ENCODE data around the gene NRARP. TPM values are rescaled to one million over a fixed set of nuclear protein-coding genes. Genes with fewer than 3 reads are reported as not detected.
A peak's percentile ranks its signal among the peaks of the same experiment; 100 is the strongest.

Gene NRARP
- total RNA-seq, 1 experiment from 2014 or later, result 22.2 TPM

DNA sequence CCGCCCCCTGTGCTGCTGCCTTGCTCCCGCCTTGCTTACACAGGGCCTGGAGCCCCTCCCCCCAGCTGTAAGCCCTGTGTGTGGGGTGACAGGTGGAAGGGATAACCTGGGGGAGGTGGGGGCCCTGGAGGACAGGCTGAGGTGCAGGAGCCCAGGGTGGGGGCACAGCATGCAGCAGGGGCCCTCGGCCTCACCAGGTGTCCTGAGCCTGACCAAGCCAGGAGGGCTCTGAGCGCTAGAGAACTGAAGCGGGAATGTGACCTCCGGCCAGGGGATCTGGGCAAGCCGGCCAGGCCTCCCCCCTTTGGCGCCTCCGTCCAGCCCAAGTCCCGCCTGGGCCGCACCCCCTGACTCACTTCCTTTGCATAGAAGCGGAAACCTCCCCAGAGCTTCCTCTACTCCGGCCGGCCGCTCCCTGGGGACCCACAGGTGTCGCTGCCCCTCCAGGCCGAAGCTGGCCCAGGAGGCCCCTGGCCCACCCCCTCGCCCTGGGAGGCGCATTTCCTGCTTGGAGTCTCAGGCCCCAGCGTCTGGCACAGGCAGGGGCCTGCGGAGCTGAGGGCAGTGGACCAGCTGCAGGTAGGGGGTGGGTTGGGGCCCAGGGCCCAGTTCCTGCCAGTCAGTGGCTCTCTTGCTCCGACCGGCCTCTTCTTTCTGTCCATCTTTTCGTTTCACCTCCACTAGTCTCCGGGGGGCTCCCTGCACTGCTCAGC lies 24.6 kb downstream of the NRARP start, which contains the start of gene TOR4A:
Gene TOR4A (plus strand): TSS at position 398 of the 713 bp plus-strand sequence. CDS start 964 bp downstream, outside the sequence.
- peak; percentile 86 for ATAC-seq
- Histone ChIP-seq H3K4me2 (ENCODE audit: low read length) (peak within 1 kb of the TSS; percentile 85), H3K79me2 (ENCODE audit: insufficient read depth, low read length) (peaks cover 34% of the 10 kb centered on the region), H3K9me2 (ENCODE audit: insufficient read depth) (no peaks in the 10 kb centered on the region), H4K20me1 (ENCODE audit: insufficient read depth) (no peaks in the 10 kb centered on the region), H3K9me3 (ENCODE audit: control insufficient read depth in 1 of 2, insufficient read depth in 1 of 2, low read depth in 1 of 2, low read length in 2 of 2) (no peaks in the 10 kb centered on the region), H2AFZ (ENCODE audit: low read depth, low read length, poor library complexity, severe bottlenecking) (no peak within 1 kb of the TSS), H3K4me3 (replicated peaks in 1 of 2; ENCODE audit: low read depth in 1 of 2, low read length in 2 of 2) (peak within 1 kb of the TSS; percentile 80 to 90), H3K36me3 (ENCODE audit: control insufficient read depth in 1 of 2, insufficient read depth in 2 of 2, low read length in 2 of 2) (peaks cover 0 to 20% of the 10 kb centered on the region in 2 experiments; a peak in 2 of 4 replicates), H3K27me3 (ENCODE audit: insufficient read depth, low read length) (no peaks in the 10 kb centered on the region), H3K9ac (ENCODE audit: low read length) (peak within 1 kb of the TSS; percentile 84), H3K4me1 (ENCODE audit: control insufficient read depth in 1 of 2, insufficient read depth in 2 of 2, low read length in 2 of 2) (peaks cover 31 to 46% of the 10 kb centered on the region in 2 experiments), H3K27ac (ENCODE audit: low read depth, low read length) (peak within 1 kb of the TSS; percentile 96)
- CTCF ChIA-PET, result interaction anchor here (0.8 to 2.0 kb wide), 3 partner anchors 9 to 24 kb away, joined by 3 to 18 read pairs (median 4); partner anchors contain the start of gene NRARP
- intact Hi-C loops (cut with micrococcal nuclease), result no loop called here
- DNase-seq (ENCODE audit: low read depth, low spot score), result peak; percentile 80
- POLR2A ChIA-PET, result interaction anchor here (0.7 to 1.7 kb wide), 8 partner anchors 10 to 150 kb away, joined by 3 to 14 read pairs (median 4); partner anchors contain the start of genes NELFB, RNF208 and TUBB4B
- BruUV-seq (replicated peaks), result no TSS peak
- RAD21 ChIA-PET (ENCODE audit: low non-redundant PET in 1 of 2, low total read pairs in 2 of 2, uncharacterized antibody in 2 of 2, unreplicated experiment in 2 of 2), result interaction anchor here (0.5 to 1.4 kb wide), 2 partner anchors 9 to 145 kb away, joined by 3 to 6 read pairs; partner anchors contain the start of genes EXD3 (in 1 of the 2) and NOXA1 (in 1 of the 2)
- TF ChIP-seq SP1 (IDR thresholded peaks at IDR 0.05; ENCODE audit: low read depth), result no peak
- TF ChIP-seq EZH2 (IDR thresholded peaks at IDR 0.05), result no peak
- no peak for TF ChIP-seq SIN3A (IDR thresholded peaks at IDR 0.05; ENCODE audit: low read depth)
- no peak for TF ChIP-seq CEBPB (IDR thresholded peaks at IDR 0.05; ENCODE audit: low read depth)
- peak; percentile 9 for TF ChIP-seq YY1 (IDR thresholded peaks at IDR 0.05; ENCODE audit: extremely low read depth, insufficient replicate concordance, low read depth, low read length)
- TF ChIP-seq SRF (IDR thresholded peaks at IDR 0.05; ENCODE audit: low read depth), result no peak
- TF ChIP-seq, protein P1, sequence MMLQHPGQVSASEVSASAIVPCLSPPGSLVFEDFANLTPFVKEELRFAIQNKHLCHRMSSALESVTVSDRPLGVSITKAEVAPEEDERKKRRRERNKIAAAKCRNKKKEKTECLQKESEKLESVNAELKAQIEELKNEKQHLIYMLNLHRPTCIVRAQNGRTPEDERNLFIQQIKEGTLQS (IDR thresholded peaks at IDR 0.05), result no peak
- no peak for TF ChIP-seq ELF1 (IDR thresholded peaks at IDR 0.05; ENCODE audit: borderline replicate concordance, low read depth)
- no peak for TF ChIP-seq CBX3 (IDR thresholded peaks at IDR 0.05; ENCODE audit: low read depth)
- peak; percentile 88 for TF ChIP-seq ZFX (IDR thresholded peaks at IDR 0.05)
- TF ChIP-seq EGR1 (IDR thresholded peaks at IDR 0.05; ENCODE audit: low read depth), result no peak
- TF ChIP-seq, protein P2, sequence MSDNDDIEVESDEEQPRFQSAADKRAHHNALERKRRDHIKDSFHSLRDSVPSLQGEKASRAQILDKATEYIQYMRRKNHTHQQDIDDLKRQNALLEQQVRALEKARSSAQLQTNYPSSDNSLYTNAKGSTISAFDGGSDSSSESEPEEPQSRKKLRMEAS (IDR thresholded peaks at IDR 0.05), result no peak
- no peak for TF ChIP-seq TCF7L2 (IDR thresholded peaks at IDR 0.05; ENCODE audit: borderline replicate concordance, extremely low read depth, insufficient read depth, insufficient read length)
- TF ChIP-seq RAD21 (IDR thresholded peaks at IDR 0.05; ENCODE audit: low read depth), result no peak
- TF ChIP-seq, protein P3, sequence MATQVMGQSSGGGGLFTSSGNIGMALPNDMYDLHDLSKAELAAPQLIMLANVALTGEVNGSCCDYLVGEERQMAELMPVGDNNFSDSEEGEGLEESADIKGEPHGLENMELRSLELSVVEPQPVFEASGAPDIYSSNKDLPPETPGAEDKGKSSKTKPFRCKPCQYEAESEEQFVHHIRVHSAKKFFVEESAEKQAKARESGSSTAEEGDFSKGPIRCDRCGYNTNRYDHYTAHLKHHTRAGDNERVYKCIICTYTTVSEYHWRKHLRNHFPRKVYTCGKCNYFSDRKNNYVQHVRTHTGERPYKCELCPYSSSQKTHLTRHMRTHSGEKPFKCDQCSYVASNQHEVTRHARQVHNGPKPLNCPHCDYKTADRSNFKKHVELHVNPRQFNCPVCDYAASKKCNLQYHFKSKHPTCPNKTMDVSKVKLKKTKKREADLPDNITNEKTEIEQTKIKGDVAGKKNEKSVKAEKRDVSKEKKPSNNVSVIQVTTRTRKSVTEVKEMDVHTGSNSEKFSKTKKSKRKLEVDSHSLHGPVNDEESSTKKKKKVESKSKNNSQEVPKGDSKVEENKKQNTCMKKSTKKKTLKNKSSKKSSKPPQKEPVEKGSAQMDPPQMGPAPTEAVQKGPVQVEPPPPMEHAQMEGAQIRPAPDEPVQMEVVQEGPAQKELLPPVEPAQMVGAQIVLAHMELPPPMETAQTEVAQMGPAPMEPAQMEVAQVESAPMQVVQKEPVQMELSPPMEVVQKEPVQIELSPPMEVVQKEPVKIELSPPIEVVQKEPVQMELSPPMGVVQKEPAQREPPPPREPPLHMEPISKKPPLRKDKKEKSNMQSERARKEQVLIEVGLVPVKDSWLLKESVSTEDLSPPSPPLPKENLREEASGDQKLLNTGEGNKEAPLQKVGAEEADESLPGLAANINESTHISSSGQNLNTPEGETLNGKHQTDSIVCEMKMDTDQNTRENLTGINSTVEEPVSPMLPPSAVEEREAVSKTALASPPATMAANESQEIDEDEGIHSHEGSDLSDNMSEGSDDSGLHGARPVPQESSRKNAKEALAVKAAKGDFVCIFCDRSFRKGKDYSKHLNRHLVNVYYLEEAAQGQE (IDR thresholded peaks at IDR 0.05; ENCODE audit: low read depth), result no peak
- no peak for TF ChIP-seq FOSL1 (IDR thresholded peaks at IDR 0.05; ENCODE audit: low read depth)
- no peak for TF ChIP-seq ZNF274 (IDR thresholded peaks at IDR 0.05; ENCODE audit: low read depth, low read length)
- TF ChIP-seq, protein P4, sequence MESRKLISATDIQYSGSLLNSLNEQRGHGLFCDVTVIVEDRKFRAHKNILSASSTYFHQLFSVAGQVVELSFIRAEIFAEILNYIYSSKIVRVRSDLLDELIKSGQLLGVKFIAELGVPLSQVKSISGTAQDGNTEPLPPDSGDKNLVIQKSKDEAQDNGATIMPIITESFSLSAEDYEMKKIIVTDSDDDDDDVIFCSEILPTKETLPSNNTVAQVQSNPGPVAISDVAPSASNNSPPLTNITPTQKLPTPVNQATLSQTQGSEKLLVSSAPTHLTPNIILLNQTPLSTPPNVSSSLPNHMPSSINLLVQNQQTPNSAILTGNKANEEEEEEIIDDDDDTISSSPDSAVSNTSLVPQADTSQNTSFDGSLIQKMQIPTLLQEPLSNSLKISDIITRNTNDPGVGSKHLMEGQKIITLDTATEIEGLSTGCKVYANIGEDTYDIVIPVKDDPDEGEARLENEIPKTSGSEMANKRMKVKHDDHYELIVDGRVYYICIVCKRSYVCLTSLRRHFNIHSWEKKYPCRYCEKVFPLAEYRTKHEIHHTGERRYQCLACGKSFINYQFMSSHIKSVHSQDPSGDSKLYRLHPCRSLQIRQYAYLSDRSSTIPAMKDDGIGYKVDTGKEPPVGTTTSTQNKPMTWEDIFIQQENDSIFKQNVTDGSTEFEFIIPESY (IDR thresholded peaks at IDR 0.05; ENCODE audit: extremely low read depth, insufficient replicate concordance, low read length), result no peak
- TF ChIP-seq JUND (IDR thresholded peaks at IDR 0.05), result no peak
- no peak for TF ChIP-seq EZH2phosphoT487 (IDR thresholded peaks at IDR 0.05; ENCODE audit: borderline replicate concordance)
- peak; percentile 31 for TF ChIP-seq POLR2A (IDR thresholded peaks at IDR 0.05; ENCODE audit: borderline replicate concordance, extremely low read depth, insufficient read depth, insufficient read length)
- peak; percentile 97 for TF ChIP-seq POLR2AphosphoS5 (IDR thresholded peaks at IDR 0.05; ENCODE audit: low read depth, low read length)
